SH-SY5Y (cell line): ENCODE measurements around the gene PIP5K1B.

ENCODE experiments used
- GATA2 ChIP-seq: IDR thresholded peaks from 2 replicates; pipeline ENCODE4 v1.6.1; 2011; ENCODE audit warnings: mild to moderate bottlenecking, low read depth, low read length
- GATA3 ChIP-seq: IDR thresholded peaks from 2 replicates; pipeline ENCODE4 v1.6.1; 2011; ENCODE audit warnings: low read depth, mild to moderate bottlenecking, low read length, moderate library complexity

DNA sequence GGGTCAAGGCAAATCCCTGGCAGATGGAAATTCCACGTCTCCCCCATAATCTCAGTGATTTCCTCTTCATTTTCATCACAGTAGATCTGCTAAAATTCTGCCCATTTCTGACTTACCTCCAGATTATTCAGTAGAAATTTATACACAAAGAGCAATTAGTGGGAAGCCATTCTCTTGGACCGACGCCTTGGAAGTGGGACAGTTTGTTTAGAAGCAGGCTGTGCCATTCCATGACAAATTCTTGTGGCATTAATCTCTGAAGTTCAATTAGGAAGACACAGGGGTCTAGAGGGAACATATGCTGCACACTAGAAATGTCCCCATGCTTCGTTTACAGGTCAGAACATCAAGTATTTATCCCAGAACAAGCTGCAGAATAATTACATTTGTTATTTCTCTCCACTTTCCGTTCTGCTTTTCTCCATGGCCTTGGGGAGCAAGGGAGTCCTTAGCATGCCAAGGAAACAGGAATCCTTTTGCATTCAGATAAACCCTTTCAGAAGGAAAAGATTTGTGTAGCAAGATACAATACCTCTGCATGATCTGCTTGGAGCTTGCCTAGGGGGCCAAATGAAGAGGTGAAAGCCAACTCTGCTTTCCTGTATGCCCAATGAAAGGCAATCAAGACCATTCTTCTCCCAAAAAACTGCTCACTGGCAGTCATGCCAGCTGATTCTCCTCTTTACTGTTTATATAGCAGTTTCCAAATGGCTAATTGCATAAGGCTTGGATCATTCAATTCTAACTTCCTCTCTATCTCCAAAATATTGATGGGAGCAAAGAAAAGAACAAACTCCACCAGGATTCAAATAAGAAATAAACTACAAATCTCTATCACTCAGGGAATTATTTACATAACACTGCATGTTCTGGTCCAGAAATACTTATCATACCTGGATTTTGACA lies 311.4 kb downstream of the PIP5K1B start:
- TF ChIP-seq GATA3: no peak
- no peak for TF ChIP-seq GATA2
